HG02759 (cell line): ENCODE results near the gene ARMC9.
"Not testable (repeated sequence)": the region's sequence is repeated elsewhere in the genome, so short reads cannot be mapped to it uniquely, and the experiment has no call there.

ENCODE experiments used
- ATAC-seq: cut with Tn5 transposase; IDR thresholded peaks from one replicate; pipeline ENCODE4 v1.9.1; 2021; ENCODE audit warnings: mild to moderate bottlenecking, moderate library complexity; ENCODE audit not compliant: unreplicated experiment

ARMC9 gene

DNA sequence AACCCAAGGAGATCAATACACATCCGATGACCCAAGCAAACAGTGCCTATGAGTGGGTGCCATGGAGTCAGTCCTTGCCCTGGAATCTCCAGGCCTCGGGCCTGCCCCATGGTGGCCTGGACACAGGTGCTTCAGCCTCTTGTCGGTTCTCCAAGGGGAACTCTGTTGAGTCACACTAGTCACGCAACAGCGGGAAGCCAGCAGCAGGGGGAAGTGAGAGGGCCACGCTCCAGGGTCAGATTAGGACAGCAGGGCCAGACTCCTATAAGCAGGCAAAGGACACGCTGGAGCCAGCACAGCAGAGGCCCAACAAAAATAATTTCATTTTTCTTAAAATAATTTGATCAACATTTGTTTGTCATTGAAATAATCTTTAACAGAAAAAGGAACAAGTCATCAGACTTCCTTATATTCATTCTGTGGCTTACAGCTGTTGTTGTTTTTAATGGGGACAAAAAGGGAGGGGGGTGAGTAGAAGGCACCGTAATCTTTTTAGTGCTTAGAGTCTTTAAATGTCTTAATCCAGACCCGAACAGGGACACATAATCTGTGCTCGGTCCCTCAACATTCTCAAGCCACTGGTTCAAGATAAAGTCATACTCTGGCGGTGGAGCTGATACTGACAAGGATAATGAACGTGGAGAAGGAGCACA, 16.4 kb upstream of the ARMC9 start:
- ATAC-seq = peak; percentile 66

DNA sequence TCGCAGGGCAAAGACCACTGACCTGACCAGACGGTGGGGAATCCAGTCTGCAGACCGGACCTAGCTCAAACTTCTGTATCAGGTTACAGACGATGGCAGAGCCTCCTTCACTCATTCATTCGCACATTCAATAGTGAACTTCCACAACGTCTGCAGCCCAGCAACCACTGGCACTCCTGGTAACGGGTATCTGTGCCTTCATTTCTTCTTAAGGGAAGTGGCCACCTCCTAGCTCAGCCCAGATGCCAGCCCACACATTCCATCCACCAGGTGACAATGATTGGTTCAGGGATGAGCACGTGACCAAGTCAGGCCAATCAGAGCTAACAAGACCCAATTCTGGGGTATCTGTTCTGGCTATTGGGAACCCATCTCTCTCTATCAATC, 15.9 kb upstream of the ARMC9 start:
- ATAC-seq = no peak

DNA sequence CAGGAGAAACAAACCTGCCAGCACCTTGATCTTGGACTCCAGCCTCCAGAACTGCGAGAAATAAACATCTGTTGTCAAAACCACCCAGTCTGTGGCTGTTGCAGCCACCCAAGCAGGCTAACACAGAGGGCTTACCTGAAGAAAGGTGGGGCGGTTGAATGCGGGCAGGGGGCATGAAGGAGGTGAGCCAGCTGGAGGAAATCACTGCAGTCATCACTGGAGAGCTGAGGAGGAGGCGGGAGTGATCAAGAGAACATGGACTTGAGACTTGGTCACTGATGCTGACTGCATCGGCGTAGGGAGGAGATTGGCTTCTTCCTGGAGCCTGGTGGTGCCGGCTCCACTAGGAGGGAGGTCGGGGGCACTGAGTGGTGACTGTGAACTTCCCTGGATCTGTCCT, 14.6 kb upstream of the ARMC9 start:
- ATAC-seq = no peak

DNA sequence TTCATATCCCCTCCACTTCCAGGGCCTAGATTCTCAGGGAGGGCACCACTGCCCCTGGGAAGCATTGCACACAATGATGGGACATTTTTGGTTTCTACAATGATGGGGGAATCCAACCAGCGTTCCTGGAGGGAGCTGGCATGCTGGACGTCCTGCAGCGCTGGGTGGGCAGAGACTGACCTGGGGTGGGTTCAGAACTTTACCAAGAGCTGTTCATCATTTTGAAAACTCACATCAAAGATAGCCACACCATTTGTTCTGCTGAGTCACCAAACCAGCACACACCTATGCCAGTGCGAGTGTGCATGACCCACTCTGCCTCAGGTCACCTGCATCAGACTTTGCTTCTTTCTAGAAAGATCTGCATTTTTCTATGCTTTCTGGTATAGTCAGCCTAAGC, 14.1 kb upstream of the ARMC9 start:
- no peak for ATAC-seq

DNA sequence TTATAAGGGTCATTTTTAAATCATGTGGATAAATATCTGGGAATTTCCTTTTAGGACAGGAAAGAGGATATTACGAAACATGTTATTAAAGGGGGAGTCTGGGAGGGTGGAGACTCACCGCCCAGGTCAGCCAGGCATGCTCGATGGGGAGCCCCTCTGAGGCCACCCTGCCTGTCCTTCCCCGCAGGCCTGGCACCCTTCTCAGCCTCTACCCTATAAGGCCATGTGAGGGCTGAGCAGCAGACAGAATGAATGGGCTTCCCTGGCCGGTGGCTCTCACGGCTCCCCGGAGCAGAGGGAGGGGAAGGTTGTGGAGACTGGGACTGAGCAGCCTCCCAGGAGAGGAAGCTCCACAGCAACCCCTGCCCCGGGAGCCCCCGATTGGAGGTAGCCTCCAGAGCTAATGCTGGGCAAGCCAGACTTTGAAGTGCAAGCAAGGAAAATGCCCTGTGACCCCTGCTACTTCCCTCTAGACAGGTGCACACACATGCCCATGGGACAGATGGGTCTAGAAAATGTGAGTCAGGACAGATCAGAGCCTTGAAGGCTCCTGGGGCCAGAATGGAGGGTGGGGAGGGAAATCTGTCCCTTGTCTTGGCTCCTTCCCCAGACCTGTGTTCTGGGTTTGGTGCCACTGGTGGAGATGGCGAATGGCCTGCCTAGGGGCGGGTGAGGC, 13.2 kb upstream of the ARMC9 start:
- ATAC-seq = no peak

DNA sequence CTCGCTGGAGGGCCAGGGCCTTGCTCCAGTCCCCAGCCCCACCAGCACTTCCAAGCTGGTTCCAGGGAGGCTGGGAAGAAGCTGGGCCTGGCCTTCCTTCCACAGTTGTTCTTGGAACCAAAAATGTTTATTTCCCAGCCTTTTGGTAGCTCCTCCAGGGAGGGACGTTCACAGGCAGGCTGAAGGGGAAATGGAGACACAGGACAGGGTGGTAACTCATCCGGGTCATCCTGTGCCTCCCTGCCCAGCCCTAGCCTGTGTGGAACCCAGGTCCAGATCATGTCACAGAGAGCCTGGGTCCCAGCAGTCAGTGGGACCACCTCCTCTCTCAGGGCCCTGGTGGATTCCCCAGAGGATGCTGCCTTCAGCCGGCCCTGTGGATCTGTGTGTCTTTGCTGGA, 12.5 kb upstream of the ARMC9 start:
- no peak for ATAC-seq

DNA sequence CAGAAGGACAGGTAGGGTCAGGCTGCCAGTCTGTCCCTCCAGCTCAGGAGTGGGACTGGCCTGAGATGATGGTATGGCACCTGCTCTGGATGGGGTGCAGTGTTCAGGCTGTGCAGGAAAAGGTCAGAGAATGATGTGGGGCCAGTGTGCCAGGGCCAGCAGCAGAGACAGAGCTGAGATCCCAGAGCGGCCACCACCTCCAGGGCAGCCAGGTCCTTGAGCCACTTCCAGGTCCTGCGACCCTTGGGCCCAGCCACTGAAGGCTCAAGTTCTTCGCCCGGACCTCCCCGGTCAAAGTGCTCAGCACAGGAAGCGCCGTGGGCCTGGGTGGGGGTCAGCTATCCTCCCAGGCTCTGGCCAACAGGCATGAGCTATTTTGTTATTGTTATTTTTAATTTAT, 12.1 kb upstream of the ARMC9 start:
- no peak for ATAC-seq

DNA sequence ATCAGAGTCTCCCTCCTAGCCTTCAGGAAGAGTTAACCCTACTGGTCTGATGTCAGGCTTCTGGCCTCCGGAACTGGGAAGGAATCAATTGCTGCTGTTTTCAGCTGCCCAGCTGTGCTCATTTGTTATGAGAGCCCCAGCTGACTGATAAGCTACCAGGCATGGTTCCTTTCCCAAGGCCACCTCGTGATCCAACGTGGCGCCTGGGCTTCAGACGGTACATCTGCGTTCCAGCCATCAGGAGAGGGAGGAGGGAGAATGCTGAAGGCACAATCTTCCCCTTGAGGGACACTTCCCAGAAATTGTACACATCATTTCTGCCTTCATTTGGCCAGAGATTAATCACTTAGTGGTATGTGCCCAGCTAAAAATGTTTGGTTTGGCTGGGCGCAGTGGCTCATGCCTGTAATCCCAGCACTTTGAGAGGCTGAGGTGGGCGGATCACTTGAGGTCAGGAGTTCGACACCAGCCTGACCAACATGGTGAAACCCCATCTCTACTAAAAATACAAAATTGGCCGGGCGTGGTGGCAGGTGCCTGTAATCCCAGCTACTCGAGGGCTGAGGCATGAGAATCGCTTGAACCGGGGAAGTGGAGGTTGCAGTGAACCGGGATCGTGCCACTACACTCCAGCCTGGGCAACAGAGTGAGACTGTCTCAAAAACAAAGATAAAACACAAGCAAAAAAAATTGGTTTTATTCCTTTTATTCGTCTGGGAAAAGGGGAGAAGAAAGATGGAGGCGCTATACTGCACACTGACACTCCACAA, 10.5 kb upstream of the ARMC9 start:
- ATAC-seq = no peak

DNA sequence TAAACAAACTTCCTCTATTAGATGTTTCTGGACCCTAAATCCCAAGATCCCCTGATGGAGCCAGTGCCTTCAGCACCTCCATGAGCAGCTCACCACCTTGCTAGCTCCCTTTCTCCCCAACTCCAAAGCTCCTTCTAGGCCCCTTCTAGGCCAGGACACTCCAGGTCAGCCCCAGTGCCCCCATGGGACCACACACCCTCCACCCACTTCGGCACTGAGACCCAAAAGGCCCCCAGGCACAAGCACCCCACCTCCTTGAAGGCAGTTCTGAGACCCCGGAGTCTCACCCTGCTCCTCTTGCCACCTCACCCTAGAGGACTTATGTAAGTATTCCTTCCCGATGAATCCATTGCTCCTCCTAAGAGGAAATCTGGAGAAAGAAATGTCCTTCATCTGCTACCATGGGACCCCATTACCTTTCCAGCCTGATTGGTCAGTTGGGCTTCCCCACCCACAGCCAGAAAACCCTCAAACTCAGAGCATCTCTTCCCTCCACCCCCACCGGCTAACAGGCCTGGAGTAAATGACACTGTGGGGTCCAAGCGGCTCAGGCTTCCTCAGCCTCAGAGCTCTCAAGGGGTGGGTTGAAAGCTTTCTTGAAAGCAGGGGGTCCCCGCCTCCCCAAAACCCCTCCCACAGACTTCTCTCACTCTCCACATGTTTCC, 9.8 kb upstream of the ARMC9 start:
- ATAC-seq = no peak

DNA sequence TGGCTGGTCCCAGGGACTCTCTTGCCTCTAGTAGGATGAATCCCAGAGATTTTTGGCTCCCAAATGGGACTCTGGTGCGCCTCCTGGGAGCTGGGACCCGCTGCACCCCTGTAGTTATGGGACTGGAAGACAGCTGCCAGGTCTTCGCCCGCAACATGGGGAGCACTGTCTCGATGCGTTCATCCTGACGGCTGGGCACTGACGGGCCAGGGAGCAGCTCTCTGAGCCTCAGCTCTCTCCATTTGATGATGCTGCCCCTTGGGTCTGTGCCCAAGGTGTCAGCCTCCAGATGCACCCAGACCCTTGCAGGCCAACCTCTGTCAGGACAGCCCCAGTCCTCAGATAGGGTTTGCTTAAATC, 9.3 kb upstream of the ARMC9 start:
- no peak for ATAC-seq

DNA sequence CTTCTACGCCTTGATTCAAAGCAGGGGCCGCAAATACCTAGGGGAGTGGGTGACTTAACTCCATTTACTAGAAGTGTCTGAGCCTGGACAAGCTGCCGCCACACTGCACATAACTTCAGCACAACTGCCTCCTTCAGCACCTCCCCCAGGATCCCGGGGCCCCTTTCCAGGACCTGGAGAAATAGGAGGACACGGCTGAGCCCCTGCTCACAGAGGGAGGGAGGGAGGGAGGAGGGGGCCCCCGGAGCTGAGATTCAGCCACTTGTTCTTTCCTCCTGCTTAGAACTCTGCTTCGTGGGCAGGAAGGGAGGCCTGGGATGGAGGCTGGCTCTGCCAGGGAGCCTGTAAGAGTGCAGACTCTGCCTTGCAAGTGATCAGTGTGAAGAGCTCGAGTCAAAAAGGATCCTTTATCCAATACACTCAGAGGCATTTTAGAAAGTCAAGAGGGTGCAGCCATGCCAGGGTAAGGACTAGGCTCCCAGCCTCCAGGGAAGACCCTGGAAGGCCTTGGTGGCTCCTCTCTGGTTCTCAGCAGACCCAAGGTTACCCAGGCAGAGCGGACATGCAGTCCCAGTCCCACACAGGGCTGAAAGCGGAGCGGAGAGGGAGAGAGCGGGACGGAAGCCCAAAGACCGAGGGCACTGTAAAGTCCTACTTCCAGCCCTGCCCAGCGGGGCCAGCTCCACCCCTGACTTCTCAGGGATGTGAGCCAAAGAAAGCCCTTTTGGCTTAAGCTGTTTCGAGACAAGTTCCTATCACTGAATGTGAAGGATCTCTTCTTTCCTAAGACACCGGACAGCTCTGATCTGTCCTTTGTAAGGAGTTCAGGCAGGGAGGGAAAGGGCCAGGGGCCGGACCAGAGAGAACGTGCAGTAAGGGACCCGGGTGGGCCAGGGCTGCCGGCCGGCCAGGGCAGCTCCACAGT, 8.6 kb upstream of the ARMC9 start:
- no peak for ATAC-seq

DNA sequence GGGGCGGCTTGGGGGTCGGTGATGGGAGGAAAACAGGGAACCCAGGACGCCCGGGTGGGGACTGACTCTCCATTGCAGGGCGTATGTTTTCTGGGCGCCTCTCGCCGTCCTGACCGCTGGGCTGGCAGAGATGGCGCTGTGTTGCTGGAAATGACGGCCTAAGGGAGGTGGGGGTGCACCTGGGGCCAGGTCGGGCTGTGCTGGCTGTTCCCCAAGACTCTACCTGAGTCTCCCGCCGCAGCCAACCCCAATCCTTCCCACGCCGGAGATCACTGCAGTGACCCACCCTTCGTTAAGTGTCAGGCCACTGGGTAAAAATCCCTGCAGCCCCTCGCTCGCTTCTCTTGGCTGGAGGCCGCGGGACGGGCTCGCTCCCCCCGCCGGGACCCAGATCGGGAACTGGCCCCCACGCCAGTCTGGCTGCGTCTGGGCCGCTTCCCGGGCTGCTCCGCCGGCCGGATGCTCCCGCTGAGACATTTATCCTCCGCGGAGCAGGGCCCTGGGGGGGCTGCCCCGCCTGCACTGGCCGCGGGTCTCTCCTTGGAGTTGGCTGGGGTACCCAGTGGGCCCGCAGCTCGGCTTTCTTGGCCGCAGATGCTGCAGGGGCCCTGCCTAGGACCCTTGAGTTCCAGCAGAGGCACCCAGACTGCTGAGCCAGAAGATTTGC, 7.8 kb upstream of the ARMC9 start:
- ATAC-seq = no peak

DNA sequence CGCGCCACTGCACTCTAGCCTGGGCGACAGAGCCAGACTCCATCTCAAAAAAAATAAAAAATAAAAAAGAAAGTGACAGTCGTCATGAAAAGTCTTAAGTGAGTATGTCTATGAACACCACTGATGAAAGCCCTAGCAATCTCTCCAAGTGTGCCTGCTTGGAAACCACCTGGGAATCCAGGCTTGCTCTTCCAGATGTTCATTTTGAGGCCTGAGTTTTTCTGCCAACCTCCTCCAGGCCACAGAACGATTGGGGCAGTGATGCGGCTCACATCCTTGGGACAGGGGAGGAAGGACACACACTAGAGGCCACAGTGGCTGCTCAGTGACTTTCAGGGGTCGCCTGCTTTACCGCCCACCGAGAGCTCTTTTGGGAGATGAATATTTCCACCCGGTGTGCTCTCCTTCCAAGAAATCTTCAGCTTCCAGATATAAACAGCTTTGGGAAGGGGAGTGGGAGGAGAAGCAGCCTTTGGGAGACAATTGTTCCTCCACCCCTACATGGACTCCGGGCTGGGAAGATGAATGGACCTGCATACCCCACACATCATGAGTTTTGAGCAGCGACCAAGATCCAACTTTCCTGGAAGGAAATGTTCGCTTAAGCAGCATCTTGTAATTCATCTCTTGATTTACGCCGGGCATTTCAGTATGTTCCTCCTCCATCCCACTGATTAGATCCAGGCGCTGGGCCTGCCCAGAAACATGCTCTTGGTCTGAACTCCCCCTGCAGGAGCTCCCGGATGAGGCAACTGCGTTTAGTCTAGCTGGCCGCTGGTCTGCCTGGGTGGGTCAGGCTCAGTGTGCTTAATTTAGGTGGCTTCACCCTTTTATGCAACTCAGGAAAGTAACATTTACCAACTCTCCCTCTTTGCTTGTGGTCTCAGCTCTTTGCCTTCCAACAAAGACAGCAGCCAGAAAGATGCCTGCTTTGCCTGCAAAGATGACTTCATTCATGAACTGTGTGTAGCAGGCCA, 6.2 kb upstream of the ARMC9 start:
- ATAC-seq = no peak

DNA sequence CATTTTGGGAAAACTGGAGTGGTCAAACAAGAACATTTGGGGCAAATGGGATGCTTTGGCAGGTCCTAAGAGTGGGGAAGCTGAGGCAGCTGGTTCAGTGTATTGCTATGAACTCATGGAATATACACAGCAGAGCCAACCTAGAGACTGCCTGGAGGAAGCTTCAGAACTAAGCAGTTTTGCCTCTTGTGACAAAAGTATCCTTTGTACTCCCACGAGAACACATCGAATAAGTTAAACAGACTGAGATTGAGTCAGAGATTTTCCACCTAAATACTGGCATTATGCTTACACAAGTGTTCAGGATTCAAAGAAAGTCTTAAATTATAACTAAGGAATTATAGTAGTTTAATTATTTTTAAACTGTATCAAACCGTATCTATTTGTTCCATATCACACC, 5.2 kb upstream of the ARMC9 start:
- no peak for ATAC-seq

DNA sequence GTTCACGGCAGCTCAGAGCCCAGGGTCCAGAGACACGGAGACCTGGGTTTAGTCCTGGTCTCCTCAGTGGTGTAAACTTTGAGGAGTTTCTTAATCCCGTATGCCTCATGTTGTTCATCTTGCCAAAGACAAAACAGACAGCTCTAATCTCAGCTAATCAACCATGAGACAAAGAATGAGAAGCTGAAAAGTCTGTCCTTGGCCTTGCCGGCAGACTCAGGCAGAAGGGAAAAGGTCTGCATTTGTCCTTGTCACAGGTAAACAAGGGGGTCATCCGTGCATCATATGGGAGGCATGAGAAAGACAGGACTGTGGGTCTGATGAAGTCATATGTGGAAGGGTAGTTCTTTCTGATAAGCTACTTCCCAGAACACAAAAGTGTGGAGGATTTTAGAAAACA, 1.8 kb upstream of the ARMC9 start:
- ATAC-seq = no peak

DNA sequence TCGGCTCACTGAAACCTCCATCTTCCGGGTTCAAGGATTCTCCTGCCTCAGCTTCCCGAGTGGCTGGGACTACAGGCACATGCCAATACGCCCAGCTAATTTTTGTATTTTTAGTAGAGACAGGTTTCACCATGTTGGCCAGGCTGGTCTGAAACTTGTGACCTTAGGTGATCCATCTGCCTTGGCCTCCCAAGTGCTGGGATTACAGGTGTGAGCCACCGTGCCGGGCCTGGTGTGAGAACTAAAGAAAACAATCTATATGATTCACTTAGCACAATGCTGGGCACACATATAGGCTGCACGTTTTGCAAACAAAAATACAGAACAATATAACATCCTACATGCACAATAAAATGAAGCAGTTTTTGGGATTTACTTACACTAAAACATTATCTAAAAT, 1.2 kb upstream of the ARMC9 start:
- ATAC-seq = not testable (repeated sequence)

DNA sequence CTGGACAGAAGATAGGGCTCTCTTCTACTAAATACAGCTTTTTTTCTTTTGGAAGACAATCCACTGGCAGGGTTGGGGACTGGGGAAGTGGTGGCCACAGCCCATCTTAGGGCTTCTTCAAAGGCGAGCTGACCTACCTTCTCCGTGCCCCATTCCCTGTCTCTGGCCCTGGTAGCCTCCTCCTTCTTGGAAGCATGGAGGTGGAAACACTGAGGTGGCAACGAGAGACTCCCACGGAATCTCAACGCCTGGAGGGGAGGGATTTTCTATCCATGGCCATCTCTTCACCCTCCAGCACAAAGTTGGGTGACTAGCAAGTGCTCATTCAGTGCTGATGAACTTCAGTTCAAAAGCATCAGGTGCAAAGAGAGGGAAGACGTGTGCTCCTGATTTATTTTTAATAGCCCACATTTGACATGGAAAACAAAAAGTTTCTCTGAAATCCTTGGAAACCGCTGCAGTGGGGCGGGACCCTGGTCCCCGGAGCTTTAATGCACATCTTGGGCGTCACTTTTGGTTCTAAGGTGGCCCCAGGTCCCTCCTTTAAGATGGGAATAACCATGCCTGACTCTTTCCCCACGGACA, 633 bp upstream of the ARMC9 start:
- no peak for ATAC-seq

DNA sequence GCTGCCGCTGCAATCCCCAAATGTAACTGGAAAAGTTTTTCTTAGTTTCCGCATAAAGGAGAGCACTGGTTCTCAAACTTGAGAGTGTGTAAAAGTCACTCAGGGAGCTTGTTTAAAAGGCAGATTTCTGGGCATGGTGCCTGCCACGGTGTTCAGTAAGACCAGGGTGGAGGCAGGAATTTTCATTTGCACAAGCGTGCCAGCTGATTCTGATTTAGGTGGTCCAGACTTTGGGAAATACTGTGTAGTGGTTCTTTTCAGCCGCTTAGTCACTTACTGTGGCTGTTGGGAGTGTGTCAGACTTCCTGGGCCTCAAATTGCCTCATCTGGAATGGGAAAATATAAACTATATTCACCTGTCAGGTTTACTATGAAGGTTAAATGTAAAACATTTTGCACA, 788 bp downstream of the ARMC9 start:
- ATAC-seq = no peak
